Psoas muscle (tissue), 8 donors: ENCODE data around the gene CCDC106. TPM values are rescaled to one million over a fixed set of nuclear protein-coding genes. Genes with fewer than 3 reads are reported as not detected.
A peak's percentile ranks its signal among the peaks of the same experiment; 100 is the strongest.

Experiments
- ATAC-seq, 4 donors: fragments of 200-7000 bp; cut with Tn5 transposase; one replicate each; pipeline ENCODE4 v1.9.1; 2020; ENCODE audit warnings: moderate library complexity in 3 of 4, mild to moderate bottlenecking in 2 of 4
- DNase-seq, 2 donors: peaks; one replicate each; pipeline ENCODE4 v3.0.0-alpha.2; 2020
- H3K27ac ChIP-seq: fragments of 200-600 bp; one replicate; pipeline ENCODE4 v1.8.0; 2022
- H3K27me3 ChIP-seq, 3 donors: fragments of 200-600 bp in 1 of 3; one replicate each; pipeline versions ENCODE4 v1.6.1 to v1.8.0; 2013 to 2022; ENCODE audit warnings: low read length in 2 of 3, mild to moderate bottlenecking in 2 of 3, moderate library complexity in 1 of 3; ENCODE audit not compliant: insufficient read depth in 3 of 3
- H3K36me3 ChIP-seq, 2 donors: fragments of 200-600 bp in 1 of 2; one replicate each; pipeline versions ENCODE4 v1.6.1 to v1.8.0; 2013 to 2022; ENCODE audit warnings: low read depth in 1 of 2, mild to moderate bottlenecking in 1 of 2, moderate library complexity in 1 of 2; ENCODE audit not compliant: insufficient read depth in 1 of 2
- H3K4me1 ChIP-seq: fragments of 200-600 bp; one replicate; pipeline ENCODE4 v1.8.0; 2022
- H3K4me3 ChIP-seq: fragments of 200-600 bp; one replicate; pipeline ENCODE4 v1.8.0; 2022; ENCODE audit warnings: mild to moderate bottlenecking
- H3K9me3 ChIP-seq: fragments of 200-600 bp; one replicate; pipeline ENCODE4 v1.8.0; 2022
- CTCF ChIP-seq: fragments of 200-600 bp; IDR thresholded peaks from one replicate; pipeline ENCODE4 v1.8.0; 2022; ENCODE audit warnings: antibody characterized with exemption
- WGBS, 3 donors: extraction: QIAGEN DNeasy Blood & Tissue Kit; methylation state at CpG; one replicate each; pipeline versions ENCODE4 v1.1.6 to v1.1.7; 2013; 5-methylcytosine and 5-hydroxymethylcytosine counted together
- intact Hi-C, 2 donors: fragments of 100-400 bp; cut with DNase I; formaldehyde crosslinking; loops; one replicate each; pipeline versions ENCODE4 v1.11.0 to v1.14.2; 2022
- polyA plus RNA-seq, 3 donors: library from polyadenylated mRNA; stranded (reverse); fragments of 200-250 nt; gene quantifications; one replicate each; pipeline ENCODE4 v1.2.3, GENCODE V29; 2013
- total RNA-seq, 4 donors: library from RNA; stranded (reverse); fragmentation: NEBNext Ultra II Directional in 2 of 4; extraction: Animal tissue kit (Norgen Biotek cat#: 25700) in 2 of 4; gene quantifications; one replicate each; pipeline versions ENCODE4 v1.2.1 to v1.2.4, GENCODE V29; 2021 to 2023
- donor health status: healthy with polysubstance abuse.
- donor health status: DM: no; HTN: no; CAD: no; lungs with moderate emphysema.
- donor health status: Bipolar disorder and iron deficiency.
- donor health status: healthy.
- donor health status: DM: yes; HTN: yes; CAD: no.
- donor health status: DM: no; HTN: no; CAD: no.
- donor health status: DM: no; HTN: no; CAD: no.
- donor health status: DM: yes; HTN: yes; CAD: no.

The CCDC106 gene
- total and polyA plus RNA-seq, 7 donors = 4.4 to 12.0 (median 10.0) TPM

GRCh38 chr19:55653651-55654322, 5.8 kb downstream of the CCDC106 start:
- 0% methylated on average over 53 to 57 of the region's 57 CpGs for WGBS, 3 donors
- peak; percentile 97 for TF ChIP-seq CTCF
- peak; percentile 74 to 75 (median 74) for ATAC-seq
- Histone ChIP-seq H3K27ac (peak overlapping the region; percentile 91), H3K4me3 (peak overlapping the region; percentile 71), H3K9me3 (no peaks in the 10 kb centered on the region), H3K27me3 (no peaks in the 10 kb centered on the region), H3K4me1 (peaks cover 37% of the 10 kb centered on the region), H3K36me3 (peaks cover 0 to 8% of the 10 kb centered on the region in 2 donors)
- intact Hi-C loops = loop anchor here in 1 of 2 donors (10.0 kb wide), 1 partner anchor 269 kb away; the partner anchor contains the start of genes RPL28 and TMEM238
- DNase-seq = peak; percentile 99

DNA sequence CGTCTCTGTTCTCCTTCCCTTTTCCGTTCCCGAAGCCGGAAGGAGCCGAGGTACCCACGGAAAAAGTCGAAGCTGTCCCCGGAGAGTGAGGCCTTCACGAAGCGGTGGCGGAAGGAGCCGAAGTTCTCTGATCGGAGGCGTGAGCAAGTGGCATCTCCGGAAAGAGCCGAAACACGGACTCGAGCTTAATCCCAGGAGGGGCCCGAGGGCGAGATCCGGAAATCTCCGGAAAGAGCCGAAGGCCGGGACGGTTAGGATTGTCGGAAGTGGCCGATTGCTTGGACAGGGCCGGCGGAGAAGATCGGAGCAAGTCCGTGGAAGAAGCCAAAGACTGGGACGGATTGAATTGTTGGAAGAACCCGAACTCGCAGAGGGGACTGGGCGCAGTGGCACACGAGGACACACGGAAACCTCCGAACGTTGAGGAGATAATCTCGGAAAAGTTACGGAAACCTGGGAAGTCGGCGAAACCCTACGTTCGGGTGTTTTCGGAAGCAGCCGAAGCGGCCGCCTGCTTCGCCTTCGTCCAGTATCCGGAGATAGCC, 6.4 kb downstream of the CCDC106 start:
- ATAC-seq (peak; percentile 81 to 85 (median 84)), DNase-seq (peak; percentile 99 to 100)
- intact Hi-C loops = loop anchor here in 1 of 2 donors (10.0 kb wide), 1 partner anchor 270 kb away; the partner anchor contains the start of genes RPL28 and TMEM238
- peaks cover 40% of the 10 kb centered on the region for H3K4me1 ChIP-seq
- H3K27me3 ChIP-seq = no peaks in the 10 kb centered on the region
- H3K4me3 ChIP-seq = peak overlapping the region; percentile 71
- peaks cover 0 to 8% of the 10 kb centered on the region in 2 donors for H3K36me3 ChIP-seq
- H3K9me3 ChIP-seq = no peaks in the 10 kb centered on the region
- H3K27ac ChIP-seq = peak overlapping the region; percentile 91
- WGBS, 3 donors = 0% methylated on average over 39 to 52 of the region's 52 CpGs
- no peak for TF ChIP-seq CTCF

DNA sequence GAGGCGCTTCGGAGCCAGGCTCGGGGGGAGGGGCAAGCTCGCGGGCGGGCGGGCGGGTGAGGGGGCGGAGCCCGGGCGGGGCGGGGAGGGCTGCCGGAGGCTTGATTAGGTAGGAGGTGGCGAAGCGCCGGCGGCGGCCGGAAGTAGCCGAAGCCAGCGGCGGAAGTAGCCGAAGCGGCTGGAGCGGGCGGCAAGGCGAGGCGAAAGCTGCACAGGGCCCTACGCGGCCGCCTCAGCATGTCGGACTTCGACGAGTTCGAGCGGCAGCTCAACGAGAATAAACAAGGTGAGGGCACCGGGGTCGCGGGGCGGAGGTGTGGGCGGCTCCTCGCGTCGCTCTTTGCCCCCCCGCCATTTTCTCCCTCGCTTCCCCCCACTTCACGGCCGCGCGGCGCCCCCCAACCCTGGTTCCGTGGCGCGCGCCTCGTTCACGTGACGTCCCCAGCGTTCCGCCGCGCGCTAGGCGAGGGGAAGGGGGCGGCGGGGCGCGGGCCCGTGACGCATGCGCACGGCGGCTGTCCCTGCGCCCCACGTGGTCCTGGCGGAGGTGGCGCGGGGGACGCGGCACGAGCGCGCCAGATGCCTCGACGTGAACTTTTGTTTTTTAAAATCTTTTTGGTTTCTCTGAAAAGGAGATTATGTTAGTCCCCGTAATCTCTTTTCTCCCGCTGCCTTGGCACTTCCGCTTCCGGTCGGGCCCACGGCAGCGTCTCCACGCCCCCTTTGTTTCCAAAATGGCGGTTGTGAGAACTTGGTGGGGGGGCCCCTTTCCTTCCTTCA, 7.0 kb downstream of the CCDC106 start, which contains the start of gene U2AF2:
TSS of gene U2AF2 (plus strand) at position 168 of the 780 bp plus-strand sequence. CDS start at position 238, 70 bp downstream.
- Histone ChIP-seq H3K4me3 (peak within 1 kb of the TSS; percentile 71), H3K27me3 (no peaks in the 10 kb centered on the region), H3K27ac (peak within 1 kb of the TSS; percentile 91), H3K9me3 (no peaks in the 10 kb centered on the region), H3K4me1 (peaks cover 40% of the 10 kb centered on the region), H3K36me3 (peaks cover 0 to 14% of the 10 kb centered on the region in 2 donors)
- WGBS, 3 donors = 0 to 1% (median 1%) methylated on average over 38 to 95 of the region's 95 CpGs
- DNase-seq (peak; percentile 94 to 99), ATAC-seq (peak; percentile 62 to 68 (median 66))
- no peak for TF ChIP-seq CTCF
- intact Hi-C loops = loop anchor here in 1 of 2 donors (10.0 kb wide), 1 partner anchor 270 kb away; the partner anchor contains the start of genes RPL28 and TMEM238

GRCh38 chr19:55655648-55656040, 7.6 kb downstream of the CCDC106 start:
- 1 to 2% (median 1%) methylated on average over 19 of the region's 19 CpGs for WGBS, 3 donors
- Histone ChIP-seq H3K4me3 (peak overlapping the region; percentile 71), H3K36me3 (peaks cover 0 to 18% of the 10 kb centered on the region in 2 donors), H3K9me3 (no peaks in the 10 kb centered on the region), H3K27me3 (no peaks in the 10 kb centered on the region), H3K4me1 (peaks cover 40% of the 10 kb centered on the region), H3K27ac (peak overlapping the region; percentile 91)
- no peak for DNase-seq
- no peak for TF ChIP-seq CTCF
- intact Hi-C loops = loop anchor here (2.0 to 10.0 kb wide), 2 partner anchors 15 to 271 kb away; partner anchors contain the start of genes RPL28 (in 1 of the 2) and TMEM238 (in 1 of the 2)
- no peak for ATAC-seq
